Loucy (cell line): ENCODE data around the gene ZNF774.

Source experiments
- H2AFZ ChIP-seq: fragments of 200-600 bp; sonication (generic); 2 replicates; pipeline ENCODE4 v1.6.0; 2016; ENCODE audit warnings: antibody characterized with exemption, mild to moderate bottlenecking, low read length, moderate library complexity
- H3F3A ChIP-seq: fragments of 200-600 bp; 2 replicates; pipeline ENCODE4 v1.6.0; 2016; ENCODE audit warnings: antibody characterized with exemption, low read depth, mild to moderate bottlenecking
- H3K27me3 ChIP-seq: fragments of 200-600 bp; sonication (generic); 2 replicates; pipeline ENCODE4 v1.6.1; 2014; ENCODE audit warnings: low read length, mild to moderate bottlenecking; ENCODE audit not compliant: insufficient read depth, poor library complexity, severe bottlenecking
- H3K36me3 ChIP-seq: fragments of 200-600 bp; sonication (generic); 2 replicates; pipeline ENCODE4 v1.6.1; 2016; ENCODE audit warnings: low read length; ENCODE audit not compliant: insufficient read depth
- H3K4me1 ChIP-seq: fragments of 200-600 bp; sonication (generic); 2 replicates; pipeline ENCODE4 v1.5.1; 2014; ENCODE audit warnings: low read length, mild to moderate bottlenecking; ENCODE audit not compliant: insufficient read depth, poor library complexity, severe bottlenecking
- H3K4me2 ChIP-seq: fragments of 200-600 bp; sonication (generic); 2 replicates; pipeline ENCODE4 v1.6.0; 2014; ENCODE audit warnings: antibody characterized with exemption, low read length, low read depth, mild to moderate bottlenecking; ENCODE audit not compliant: poor library complexity, severe bottlenecking
- H3K4me3 ChIP-seq: fragments of 200-600 bp; sonication (generic); 2 replicates; pipeline ENCODE4 v1.5.1; 2014; ENCODE audit warnings: low read length, mild to moderate bottlenecking, mixed read lengths; ENCODE audit not compliant: poor library complexity, severe bottlenecking
- H3K79me2 ChIP-seq: fragments of 200-600 bp; sonication (generic); 2 replicates; pipeline ENCODE4 v1.6.1; 2014; ENCODE audit warnings: low read length; ENCODE audit not compliant: insufficient read depth
- H3K9ac ChIP-seq: fragments of 200-600 bp; sonication (generic); 2 replicates; pipeline ENCODE4 v1.6.0; 2014; ENCODE audit warnings: mild to moderate bottlenecking, low read depth, low read length, moderate library complexity; ENCODE audit not compliant: poor library complexity, severe bottlenecking
- H3K9me2 ChIP-seq: fragments of 200-600 bp; sonication (generic); replicated peaks from 2 replicates; pipeline ENCODE4 v1.6.1; 2016; ENCODE audit warnings: low read depth, low read length, mixed read lengths
- H3K9me3 ChIP-seq: fragments of 200-600 bp; sonication (generic); 2 replicates; pipeline ENCODE4 v1.6.1; 2014; ENCODE audit warnings: mild to moderate bottlenecking, antibody characterized with exemption, low read length, low read depth; ENCODE audit not compliant: insufficient read depth
- H4K20me1 ChIP-seq: fragments of 200-600 bp; sonication (generic); 2 replicates; pipeline ENCODE4 v1.6.0; 2014; ENCODE audit warnings: antibody characterized with exemption, low read length, mild to moderate bottlenecking; ENCODE audit not compliant: insufficient read depth, poor library complexity, severe bottlenecking
- EZH2phosphoT487 ChIP-seq: fragments of 200-600 bp; IDR thresholded peaks from 2 replicates; pipeline ENCODE4 v1.6.1; 2018; ENCODE audit warnings: antibody characterized with exemption, mild to moderate bottlenecking, moderate library complexity, borderline replicate concordance
- TF ChIP-seq, protein P1 (sequence below): fragments of 200-600 bp; sonication (generic); conservative IDR thresholded peaks from 2 replicates; pipeline ENCODE4 v1.5.1; 2014; ENCODE audit warnings: mild to moderate bottlenecking, antibody characterized with exemption, low read length

The ZNF774 gene

DNA sequence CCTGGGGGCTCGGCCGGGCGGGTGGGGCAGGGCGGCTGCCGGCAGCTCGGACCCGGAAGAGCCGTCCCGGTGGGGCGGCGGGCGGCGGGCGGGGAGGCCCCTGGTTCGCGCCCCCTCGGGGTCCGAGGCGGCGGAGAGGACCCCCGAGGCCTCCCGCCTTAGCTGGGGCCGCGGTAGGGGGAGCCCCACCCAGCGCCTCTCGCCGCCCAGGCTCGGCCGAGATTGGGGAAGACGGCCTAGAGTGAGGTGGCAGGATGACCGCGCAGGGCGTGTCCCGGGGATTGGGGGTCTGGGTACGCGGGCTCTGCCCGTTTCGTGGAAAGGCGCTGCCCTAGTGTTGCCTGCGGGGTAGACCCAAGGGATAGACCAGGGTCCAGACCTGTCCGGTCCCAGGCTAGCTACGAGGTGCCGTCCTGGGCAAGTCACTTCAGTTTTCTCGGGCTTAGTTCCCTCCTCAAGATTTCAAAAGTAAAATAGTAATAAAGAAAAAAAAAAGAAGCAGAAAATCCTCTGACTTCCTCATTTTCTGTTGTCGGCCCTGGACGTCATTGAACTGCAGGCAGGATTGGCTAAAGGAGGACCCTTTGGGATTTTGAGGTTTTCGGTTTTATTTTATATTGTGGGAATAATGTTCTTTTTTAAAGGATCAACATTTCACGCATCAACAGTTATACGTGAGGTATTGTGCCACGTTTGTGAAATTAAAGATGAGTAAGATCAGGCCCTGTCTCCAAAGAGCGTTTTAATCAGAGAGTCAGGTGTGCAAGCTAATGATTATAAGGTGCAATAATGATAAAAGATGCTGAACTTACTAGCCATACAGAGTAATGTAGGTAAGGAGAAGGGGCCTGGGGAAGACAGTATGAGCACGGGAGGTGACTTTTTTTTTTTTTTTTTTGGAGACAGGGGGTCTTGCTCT is 36.6 kb downstream of the ZNF774 start:
- peak overlapping the region; percentile 41; the same call in 1 of the 2 replicates for H2AFZ ChIP-seq

DNA sequence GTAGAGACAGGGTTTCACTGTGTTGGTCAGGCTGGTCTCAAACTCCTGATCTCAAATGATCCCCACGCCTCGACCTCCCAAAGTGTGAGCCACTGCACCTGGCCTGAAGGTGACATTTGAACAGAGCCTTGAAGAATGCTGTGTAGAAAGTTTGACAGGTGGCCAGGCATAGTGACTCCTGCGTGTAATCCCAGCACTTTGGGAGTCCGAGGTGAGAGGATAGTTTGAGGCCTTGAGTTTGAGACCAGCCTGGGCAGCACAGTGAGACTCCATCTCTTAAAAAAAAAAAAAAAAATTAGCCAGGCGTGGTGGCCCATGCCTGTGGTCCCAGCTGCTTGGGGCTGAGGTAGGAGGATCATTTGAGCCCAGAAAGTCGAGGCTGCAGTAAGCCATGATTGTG is 37.4 kb downstream of the ZNF774 start:
- no peaks in the 10 kb centered on the region; the same call in 1 of the 2 replicates for H3K36me3 ChIP-seq
- no peaks in the 10 kb centered on the region for H3K27me3 ChIP-seq
- H3F3A ChIP-seq: no peaks in the 10 kb centered on the region
- no peaks in the 10 kb centered on the region for H3K9me2 ChIP-seq
- H3K79me2 ChIP-seq: peaks cover 61% of the 10 kb centered on the region
- peak overlapping the region; percentile 74 for H3K4me2 ChIP-seq
- no peak overlapping the region for H2AFZ ChIP-seq
- peak overlapping the region; percentile 82 for H3K4me3 ChIP-seq
- H3K4me1 ChIP-seq: peaks cover 35% of the 10 kb centered on the region
- no peaks in the 10 kb centered on the region for H3K9me3 ChIP-seq
- H4K20me1 ChIP-seq: peaks cover 11% of the 10 kb centered on the region
- H3K9ac ChIP-seq: peak overlapping the region; percentile 72
- no peak for TF ChIP-seq EZH2phosphoT487
- TF ChIP-seq, protein P1, sequence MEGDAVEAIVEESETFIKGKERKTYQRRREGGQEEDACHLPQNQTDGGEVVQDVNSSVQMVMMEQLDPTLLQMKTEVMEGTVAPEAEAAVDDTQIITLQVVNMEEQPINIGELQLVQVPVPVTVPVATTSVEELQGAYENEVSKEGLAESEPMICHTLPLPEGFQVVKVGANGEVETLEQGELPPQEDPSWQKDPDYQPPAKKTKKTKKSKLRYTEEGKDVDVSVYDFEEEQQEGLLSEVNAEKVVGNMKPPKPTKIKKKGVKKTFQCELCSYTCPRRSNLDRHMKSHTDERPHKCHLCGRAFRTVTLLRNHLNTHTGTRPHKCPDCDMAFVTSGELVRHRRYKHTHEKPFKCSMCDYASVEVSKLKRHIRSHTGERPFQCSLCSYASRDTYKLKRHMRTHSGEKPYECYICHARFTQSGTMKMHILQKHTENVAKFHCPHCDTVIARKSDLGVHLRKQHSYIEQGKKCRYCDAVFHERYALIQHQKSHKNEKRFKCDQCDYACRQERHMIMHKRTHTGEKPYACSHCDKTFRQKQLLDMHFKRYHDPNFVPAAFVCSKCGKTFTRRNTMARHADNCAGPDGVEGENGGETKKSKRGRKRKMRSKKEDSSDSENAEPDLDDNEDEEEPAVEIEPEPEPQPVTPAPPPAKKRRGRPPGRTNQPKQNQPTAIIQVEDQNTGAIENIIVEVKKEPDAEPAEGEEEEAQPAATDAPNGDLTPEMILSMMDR: no peak

More for the DNA sequence above, 36.6 kb downstream of the ZNF774 start:
- Histone ChIP-seq H3K27me3 (no peaks in the 10 kb centered on the region), H3F3A (no peaks in the 10 kb centered on the region), H3K4me1 (peaks cover 35% of the 10 kb centered on the region), H3K9me3 (no peaks in the 10 kb centered on the region), H3K9ac (peak overlapping the region; percentile 72), H4K20me1 (peaks cover 11% of the 10 kb centered on the region), H3K9me2 (no peaks in the 10 kb centered on the region), H3K4me2 (peak overlapping the region; percentile 74), H3K79me2 (peaks cover 53% of the 10 kb centered on the region), H3K4me3 (peak overlapping the region; percentile 82), H3K36me3 (no peaks in the 10 kb centered on the region; the same call in 1 of the 2 replicates)
- no peak for TF ChIP-seq EZH2phosphoT487

DNA sequence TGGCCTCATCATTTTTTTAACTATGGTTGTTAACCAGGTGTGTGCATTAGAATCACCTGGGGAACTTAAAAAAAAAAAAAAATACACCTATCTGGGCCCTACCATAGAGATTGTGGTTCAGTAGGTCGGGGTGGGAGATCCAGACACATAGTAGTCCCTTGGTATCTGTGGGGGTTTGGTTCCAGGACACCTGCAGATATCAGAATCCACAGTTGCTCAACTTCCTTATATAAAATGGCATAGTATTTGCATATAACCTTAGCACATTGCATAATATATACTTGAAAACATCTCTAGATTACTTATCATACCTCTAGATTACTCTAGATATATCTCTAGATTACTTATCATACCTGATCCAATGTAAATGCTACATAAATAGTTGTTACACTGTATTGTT is 41.0 kb downstream of the ZNF774 start:
- peaks cover 35% of the 10 kb centered on the region for H3K4me1 ChIP-seq
- no peaks in the 10 kb centered on the region for H3F3A ChIP-seq
- no peak overlapping the region for H3K9ac ChIP-seq
- TF ChIP-seq, protein P1: no peak
- TF ChIP-seq EZH2phosphoT487: no peak
- no peak overlapping the region for H3K4me2 ChIP-seq
- H3K36me3 ChIP-seq: no peaks in the 10 kb centered on the region; the same call in 1 of the 2 replicates
- no peak overlapping the region for H2AFZ ChIP-seq
- H3K27me3 ChIP-seq: no peaks in the 10 kb centered on the region
- no peaks in the 10 kb centered on the region for H3K9me2 ChIP-seq
- peaks cover 90% of the 10 kb centered on the region for H3K79me2 ChIP-seq
- H3K9me3 ChIP-seq: no peaks in the 10 kb centered on the region
- no peak overlapping the region for H3K4me3 ChIP-seq
- H4K20me1 ChIP-seq: peaks cover 11% of the 10 kb centered on the region
